ENCODE measurements around the gene NCKAP5L.
"Not testable (repeated sequence)": the region's sequence is repeated elsewhere in the genome, so short reads cannot be mapped to it uniquely, and the experiment has no call there.

The NCKAP5L gene, protein sequence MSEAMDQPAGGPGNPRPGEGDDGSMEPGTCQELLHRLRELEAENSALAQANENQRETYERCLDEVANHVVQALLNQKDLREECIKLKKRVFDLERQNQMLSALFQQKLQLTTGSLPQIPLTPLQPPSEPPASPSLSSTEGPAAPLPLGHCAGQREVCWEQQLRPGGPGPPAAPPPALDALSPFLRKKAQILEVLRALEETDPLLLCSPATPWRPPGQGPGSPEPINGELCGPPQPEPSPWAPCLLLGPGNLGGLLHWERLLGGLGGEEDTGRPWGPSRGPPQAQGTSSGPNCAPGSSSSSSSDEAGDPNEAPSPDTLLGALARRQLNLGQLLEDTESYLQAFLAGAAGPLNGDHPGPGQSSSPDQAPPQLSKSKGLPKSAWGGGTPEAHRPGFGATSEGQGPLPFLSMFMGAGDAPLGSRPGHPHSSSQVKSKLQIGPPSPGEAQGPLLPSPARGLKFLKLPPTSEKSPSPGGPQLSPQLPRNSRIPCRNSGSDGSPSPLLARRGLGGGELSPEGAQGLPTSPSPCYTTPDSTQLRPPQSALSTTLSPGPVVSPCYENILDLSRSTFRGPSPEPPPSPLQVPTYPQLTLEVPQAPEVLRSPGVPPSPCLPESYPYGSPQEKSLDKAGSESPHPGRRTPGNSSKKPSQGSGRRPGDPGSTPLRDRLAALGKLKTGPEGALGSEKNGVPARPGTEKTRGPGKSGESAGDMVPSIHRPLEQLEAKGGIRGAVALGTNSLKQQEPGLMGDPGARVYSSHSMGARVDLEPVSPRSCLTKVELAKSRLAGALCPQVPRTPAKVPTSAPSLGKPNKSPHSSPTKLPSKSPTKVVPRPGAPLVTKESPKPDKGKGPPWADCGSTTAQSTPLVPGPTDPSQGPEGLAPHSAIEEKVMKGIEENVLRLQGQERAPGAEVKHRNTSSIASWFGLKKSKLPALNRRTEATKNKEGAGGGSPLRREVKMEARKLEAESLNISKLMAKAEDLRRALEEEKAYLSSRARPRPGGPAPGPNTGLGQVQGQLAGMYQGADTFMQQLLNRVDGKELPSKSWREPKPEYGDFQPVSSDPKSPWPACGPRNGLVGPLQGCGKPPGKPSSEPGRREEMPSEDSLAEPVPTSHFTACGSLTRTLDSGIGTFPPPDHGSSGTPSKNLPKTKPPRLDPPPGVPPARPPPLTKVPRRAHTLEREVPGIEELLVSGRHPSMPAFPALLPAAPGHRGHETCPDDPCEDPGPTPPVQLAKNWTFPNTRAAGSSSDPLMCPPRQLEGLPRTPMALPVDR (N-terminal part only)

DNA sequence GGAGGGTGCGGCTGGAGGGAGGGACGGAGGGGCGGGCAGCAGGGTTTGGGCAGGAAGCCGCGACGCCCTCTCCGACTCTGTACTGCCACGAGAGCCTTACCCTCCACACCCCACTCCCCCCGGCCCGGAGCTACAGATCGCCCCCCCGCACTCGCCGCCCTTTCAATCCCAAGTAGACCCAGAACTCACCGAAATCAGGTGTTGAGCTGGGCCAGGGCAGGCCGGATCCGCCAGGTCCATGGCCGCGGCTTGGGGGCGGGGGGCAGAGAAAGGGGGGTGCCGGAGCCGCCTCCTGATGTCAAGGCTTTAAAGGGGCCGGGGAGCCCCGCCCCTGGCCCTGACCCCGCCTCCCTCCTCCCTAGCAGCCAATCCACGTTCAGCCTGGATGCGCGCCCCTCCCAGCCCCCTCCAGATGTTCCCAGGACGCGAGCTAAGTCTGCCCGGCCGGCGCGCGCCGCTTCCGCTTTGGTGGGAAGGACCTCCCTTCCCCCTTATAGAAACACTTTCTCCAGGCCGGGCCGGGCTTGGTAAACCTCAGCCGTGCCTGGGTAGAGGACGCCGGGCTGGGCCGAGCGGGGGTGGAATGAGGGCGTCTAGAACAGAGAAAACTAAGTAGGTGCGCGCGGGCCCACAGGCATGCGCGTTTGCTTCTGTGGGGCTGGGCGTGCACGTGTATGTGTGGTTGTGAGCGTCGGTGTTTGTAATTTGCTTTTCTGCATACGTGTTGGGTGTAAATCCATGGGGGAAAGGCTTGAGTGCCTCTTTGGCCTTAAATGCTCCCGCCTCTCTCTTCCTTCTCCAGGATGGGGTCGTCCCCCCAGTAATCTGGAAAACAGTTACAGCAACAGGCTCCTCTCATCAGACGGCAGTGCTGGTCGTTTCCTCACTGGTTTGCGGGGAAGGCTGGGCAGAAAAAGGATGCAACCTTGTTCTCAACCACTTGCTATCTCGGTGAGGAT is at the start of gene NCKAP5L:
Gene NCKAP5L, minus strand, starts transcription at position 281 of the 959 bp plus-strand sequence. CDS start 24,369 bp downstream, outside the sequence.
- peak; percentile 90 to 92 for DNase-seq (ENCODE audit: low read depth in 2 of 2)

DNA sequence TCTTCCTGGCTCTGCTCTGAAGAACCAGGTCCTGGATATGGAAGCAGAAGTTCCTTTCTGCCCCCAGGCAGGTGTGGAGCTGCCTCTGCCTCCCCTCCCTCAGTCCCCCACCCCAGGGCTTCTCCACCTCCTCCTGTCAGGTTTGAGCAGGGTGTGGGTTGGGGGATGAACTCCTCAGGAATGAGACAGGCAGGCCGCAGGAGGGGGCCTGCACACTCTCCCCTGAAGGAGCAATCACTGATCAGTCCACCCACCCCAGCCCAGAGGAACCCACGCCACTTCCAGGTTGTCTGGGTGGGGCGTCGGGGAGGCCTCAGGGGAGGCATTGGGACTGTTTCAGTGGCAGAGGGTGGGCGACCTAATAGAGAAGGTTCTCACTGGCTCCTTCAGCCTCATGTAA is 48.9 kb upstream of the NCKAP5L start:
- no peak for DNase-seq (ENCODE audit: low read depth in 2 of 2)

DNA sequence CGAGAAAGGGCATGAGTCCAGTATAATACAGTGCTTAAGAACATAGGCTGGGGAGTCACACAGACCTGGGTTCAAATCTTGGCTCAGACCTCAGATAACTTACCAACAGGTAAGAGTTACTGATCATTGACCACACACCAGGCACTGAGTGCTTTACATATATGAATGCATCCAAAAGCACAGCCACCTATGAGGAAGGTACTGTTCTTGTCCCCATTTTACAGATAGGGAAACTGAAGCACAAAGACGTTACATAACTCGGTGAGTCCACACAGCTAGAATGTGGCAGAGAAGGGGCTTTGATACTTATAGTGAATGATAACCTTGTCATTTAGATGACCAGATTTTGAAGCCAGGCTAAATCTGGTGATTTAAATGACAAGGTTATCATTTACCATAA is 47.9 kb upstream of the NCKAP5L start:
- no peak for DNase-seq (ENCODE audit: low read depth in 2 of 2)

DNA sequence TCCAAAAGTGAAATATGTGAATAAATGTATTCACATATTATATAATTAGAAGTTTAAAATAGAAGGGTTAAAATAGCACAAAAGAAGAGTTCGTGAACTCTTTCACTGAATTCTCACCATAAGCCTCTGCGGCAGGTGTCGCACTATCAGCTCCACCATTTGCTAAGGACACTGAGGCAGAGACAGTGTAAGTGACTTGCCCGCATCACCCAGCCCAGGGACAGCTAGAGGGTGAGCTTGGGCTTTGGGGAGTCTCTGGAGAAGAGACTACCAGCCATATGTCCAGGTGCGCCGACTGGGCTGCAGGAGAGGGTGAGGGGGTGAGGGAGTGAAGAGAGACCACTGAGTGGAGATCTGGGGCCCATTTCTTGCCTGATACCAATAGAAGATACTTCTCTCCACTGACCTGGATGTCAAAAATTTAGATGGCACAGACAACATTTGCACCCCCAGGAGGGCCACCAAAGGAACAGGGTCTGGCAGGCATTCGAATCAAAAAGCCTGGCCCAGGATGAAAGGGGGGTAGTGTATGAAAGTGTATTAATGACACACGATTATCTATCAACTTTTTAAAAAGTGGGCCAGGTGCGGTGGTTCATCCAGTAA is 47.0 kb upstream of the NCKAP5L start:
- no peak for DNase-seq (ENCODE audit: low read depth in 2 of 2)

DNA sequence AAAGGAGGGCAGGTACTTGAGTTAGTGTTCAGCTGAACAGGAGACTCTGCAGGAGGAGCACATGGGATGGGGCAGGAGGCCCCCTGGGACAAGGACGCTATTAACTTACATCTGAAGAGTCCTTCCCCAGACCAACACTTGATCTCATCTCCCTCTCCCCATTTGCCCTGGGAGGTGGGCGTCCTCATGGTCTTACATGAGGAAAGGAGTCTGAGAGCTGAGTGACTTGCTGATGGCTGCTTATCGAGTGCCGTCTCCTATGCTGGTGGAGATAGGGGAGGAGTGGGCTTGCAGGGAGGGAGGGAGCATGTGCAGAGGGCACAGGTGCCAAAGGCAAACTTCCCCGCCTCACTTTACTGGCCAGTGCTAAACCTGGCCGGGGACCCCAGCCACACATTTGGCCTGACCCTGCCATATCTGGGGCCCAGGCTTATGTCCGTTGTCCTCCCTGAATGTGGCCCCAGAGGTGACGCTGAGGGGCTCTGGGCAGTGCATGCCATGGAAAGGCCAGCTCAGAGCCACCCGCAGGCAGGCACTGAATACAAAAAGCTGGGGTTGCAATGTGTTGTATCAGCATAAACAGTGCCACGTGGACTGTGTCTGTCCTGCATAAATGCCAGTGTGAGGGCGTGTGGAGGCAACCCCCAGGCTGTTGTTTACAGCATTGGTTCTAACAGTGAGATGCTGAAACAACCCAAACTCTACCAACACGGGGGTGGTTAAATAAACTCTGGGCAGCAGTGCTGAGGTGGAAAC is 46.1 kb upstream of the NCKAP5L start:
- no peak for DNase-seq (ENCODE audit: low read depth in 2 of 2)

DNA sequence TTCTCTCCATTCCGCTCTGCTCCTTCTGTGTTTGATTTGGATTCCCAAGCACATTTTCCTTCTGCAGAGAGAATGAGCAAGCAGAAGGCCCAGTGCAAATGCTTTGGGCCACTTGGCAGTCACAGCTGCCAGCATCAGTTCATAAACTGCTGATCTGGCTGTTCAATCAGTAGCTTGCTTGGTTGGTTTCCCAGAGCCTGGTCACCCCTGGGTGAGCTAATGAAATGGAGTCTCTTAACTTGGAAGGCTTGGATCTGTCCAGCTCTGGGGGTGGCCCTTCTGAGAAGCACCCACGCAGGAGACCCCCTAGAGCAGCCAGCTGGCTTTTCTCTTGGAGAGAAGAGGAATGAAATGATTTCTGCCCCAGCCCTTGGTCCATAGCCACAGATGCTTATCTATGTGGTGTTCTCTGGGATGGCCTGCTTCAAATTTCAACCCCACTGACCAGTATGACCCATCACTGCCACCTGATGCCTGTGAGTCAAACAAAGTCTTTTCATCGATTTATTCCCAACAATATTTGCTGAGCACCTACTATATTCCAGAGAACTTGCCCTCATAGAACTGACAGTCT is 45.2 kb upstream of the NCKAP5L start:
- DNase-seq (ENCODE audit: low read depth in 2 of 2), result no peak

DNA sequence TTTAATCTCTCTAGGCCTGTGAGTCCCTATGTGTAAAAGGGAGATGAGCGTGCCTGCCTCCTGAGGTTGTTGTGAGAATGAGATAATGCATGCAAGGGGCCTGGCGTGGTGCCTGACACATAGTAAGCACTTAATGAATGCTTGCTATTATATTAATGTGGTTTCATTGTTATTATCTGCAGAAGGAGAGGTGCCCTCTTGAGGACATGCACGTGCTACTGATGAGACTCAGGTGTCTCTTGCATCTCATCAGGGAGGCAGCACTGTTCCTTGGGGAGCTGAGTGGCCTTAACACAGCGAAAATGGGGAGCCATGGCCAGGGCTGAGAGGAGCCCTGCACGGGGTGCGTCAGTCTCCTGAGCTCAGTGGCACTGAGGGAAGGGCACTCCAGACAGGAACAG is 44.6 kb upstream of the NCKAP5L start:
- no peak for DNase-seq (ENCODE audit: low read depth in 2 of 2)

DNA sequence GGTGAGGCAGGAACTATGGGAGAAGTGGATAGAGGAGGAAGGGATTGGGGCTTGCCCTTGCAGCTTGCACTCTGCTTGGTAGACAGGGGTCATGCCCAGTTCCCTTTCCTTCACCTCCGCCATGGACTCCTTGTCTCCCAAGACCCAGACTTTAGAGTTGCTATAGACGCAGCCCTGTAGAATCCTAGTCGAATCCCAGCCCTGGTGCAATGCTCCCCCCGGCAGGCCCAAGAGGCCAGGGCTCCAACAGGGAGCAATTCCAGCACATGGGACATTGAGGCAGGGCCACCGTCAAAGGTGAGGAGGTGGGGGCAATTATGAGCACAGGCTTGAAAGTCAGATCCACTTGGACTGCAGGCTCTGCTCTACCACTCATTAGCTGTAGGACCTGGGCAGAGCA is 44.2 kb upstream of the NCKAP5L start:
- no peak for DNase-seq (ENCODE audit: low read depth in 2 of 2)

DNA sequence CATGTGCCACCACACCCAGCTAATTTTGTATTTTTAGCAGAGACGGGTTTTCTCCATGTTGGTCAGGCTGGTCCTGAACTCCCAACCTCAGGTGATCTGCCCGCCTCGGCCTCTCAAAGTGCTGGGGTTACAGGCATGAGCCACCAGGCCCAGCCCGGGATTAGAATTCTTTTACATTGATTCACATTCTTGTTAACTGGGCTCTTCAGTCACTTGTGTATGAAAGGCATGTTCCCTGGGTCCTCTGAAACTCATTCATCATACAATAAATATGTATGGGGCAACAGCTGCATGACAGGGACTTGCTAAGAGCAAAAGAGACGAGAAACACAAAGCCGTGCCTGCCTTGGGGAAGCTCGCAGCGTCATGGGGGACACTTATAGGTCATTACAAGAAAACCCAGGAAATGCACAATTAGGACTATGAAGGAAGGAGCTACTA is 43.6 kb upstream of the NCKAP5L start:
- not testable (repeated sequence) for DNase-seq (ENCODE audit: low read depth in 2 of 2)

DNA sequence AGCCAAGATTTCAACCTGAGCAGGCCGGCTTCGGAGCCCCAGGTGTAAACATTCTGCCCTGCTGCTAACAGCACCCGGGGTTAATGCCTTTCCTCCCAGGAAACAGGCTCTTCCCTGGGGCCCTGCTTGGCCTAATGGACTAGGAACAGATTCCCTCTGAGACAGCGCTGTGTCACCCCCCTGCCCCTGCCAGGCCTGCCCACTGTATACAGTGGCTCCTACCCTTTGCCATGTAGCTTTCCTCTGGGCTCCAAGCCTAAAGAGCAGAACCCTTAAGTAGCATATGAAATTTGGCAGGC is 43.0 kb upstream of the NCKAP5L start:
- DNase-seq (ENCODE audit: low read depth in 2 of 2), result no peak

DNA sequence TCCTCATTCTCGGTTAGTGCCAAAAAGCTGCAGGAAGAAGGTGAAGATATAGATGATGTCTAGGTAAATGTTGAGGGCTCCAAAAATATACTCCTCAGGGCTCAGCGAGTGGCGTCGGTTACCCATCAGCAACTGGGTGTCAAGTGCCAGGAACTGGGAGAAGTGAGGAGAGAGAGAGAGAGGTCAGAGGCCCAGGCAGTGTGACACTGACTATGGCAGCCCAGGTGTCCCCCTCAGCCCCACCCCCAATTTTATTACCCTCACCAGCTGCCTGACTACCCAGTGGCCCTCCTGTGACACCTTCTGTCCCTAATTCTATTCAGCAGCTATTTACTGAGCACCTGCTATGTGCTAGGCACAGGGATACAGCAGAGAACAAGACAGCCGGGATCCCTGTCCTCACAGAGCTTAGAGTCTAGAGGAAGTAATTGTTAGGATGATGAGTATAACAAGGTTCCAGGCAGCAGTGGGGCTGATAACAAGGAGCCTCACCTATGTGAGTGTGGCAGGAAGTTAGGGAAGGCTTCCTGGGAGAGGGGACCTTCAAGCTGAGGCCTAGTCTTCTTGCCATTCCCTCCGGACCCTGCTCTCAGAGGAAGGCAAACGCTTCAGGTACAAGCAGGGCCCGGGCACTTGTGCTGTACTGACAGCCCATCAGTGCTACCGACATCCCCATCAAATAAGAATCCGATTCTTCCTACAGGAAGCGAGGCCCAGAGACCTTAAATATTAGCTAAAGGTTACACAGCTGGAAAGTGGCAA is 42.5 kb upstream of the NCKAP5L start:
- no peak for DNase-seq (ENCODE audit: low read depth in 2 of 2)

DNA sequence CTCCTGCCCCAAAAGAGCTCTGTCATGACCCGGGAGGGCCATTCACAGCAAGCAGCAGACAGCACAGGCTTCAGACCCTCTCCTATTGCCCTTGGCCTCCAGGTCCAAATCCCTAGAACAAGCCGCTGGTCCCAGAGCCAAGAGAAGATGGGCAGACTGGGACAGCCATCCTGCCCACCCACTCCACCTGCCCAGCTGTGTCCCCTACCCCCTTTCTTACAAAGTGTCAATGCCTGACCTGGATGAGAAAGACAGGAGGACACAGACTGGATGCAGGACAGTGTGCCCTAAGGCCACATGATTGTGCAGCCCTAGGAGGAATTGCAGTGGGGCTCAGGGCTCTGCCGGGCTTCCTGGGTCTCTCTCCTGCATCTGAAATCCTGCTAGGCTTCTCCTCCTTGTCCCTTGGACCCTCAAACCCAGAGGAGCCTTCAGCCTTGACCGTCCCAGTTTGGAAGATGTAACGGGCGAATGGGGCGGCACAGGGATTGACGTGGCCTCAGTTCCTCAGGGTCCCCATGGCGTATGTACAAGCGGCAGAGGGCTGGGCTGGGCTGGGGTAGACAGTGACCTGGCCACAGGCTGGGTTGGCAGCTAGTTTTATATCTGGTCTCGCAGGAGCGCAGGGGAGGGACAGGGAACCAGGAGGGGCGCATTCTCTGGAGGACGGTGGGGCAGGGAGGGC is 41.7 kb upstream of the NCKAP5L start:
- no peak for DNase-seq (ENCODE audit: low read depth in 2 of 2)

DNA sequence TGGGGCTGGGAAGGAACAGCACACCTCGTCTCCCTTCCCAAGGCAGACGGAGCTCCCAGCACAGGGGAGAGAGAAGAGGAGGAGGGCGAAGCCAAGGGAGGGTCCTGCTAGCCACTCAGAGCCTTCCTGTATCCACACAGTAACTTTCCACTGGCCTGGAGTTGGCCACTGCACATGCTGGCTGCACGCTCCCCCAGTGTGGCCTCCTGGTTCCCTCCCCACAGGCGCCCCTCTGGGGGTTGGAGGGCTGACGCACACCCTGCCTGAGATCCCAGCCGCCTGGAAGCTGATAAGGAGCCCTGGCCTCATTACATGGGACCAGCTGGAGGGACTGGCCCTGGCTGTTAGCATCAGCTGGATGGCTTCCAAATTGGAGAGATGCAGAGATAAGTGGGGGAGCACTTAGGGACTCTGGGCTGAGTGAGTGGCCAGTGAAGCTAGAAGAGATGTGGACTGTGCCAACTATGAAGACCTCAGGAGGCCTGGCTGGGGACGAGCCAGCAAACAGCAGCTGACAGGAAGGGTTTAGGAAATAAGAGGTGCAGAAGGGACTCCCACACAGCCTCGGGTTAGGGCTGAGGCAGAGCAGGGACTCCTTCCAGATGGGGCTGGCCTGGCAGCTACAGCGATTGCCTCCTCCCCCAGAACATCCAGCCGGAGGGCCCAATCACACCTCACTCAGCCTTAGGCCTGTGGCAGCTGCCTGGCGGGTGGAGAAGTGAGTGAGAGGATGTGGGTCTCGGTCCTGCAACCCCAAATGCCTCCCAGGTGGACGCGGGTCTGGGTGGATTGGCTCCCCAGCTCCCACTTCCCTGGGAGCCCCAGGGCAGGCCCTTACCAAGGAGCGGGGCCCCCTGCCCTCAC is 41.0 kb upstream of the NCKAP5L start:
- no peak for DNase-seq (ENCODE audit: low read depth in 2 of 2)

DNA sequence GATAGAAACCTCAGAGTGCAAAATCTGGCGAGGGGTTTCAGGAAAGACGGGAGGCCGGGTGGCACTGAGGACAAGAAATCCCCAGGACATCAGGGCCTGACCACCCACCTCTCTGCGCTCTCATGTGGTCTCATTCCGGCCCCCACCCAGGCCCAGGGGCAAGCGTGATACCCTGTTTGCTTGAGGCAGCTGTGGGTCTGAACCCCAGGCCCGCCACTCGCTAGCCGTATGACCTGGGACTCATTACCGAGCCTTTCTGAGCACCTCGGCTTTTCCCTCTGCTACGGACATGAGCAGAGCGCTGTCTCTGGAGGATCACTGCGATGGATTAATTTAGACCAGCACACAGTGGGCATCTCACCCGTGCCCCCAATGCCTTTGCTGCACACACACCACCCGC is 40.2 kb upstream of the NCKAP5L start:
- DNase-seq (ENCODE audit: low read depth in 2 of 2), result no peak

DNA sequence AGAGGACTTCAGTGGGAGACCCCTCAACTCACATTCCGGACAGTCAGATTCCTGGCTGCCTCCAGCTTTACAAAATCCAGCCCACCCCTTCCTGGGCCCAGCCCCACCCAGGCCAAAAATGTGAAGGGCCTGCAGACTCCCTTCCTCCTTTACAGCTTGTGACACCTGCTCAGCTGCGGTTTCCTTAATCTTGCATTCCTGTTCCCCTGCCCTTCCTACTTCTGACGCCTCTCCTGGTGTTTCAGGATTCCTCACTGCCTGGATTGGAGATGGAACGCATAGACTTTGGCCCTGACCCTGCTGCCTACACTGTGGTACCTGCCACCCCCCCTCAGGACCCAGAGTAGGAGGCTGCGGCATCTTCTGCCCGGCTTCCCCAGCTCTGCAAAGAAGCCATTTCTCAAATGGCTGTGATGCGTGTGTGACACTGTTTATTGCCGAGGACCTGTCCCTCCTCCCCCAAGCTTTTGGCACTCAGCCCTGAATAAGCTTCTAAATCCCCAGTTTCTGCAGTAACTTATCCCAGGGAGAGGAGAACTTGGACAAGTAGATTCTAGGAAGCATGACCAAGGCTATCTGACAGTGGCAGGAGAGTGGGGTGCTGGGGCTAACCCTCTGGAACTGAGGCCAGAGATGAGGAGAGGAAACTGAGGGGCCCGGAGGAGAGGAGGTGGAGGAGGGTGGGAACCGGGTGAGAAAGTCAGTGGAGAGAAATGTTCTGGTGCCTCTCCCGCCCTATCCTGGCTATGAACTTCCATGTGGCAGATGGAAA is 39.5 kb upstream of the NCKAP5L start:
- DNase-seq (ENCODE audit: low read depth in 2 of 2), result no peak

DNA sequence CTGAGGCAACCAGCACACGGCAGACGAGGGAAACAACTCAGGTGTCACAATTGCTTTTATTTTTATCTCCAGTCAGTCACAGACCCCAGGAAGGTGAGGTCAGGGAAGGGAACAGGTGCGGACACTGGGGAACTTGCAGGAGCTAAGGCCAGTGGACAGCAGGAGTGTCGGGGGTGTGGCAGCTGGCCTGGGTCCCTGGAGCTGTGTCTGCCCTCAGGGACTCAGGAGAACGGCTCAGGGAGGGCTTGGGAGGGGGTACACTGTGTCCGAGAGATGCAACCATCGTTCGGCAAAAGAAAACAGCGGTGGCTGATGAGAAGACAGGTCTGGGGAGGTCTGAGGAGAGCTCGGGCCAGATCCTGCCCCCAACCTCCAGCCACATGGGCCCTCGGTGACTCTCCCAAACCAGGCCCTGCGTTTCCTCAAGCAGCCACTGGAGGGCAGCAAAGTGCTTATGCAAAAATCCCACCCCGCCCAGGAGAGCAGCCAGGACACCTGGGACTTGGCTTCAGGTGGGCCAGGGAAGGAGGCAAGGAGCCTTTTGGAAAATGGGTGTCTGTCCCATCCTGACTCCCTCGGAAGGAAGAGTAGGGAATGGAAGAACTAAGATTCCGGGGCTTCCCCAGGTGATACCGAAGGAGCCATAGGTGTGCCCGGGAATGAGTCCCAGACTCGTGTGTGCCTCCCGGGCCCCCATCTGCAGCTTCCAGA is 38.8 kb upstream of the NCKAP5L start:
- DNase-seq (ENCODE audit: low read depth in 2 of 2), result peak; percentile 64 to 66
